OCI-LY7 (cell line): ENCODE results near the gene APIP.

Experiments
- EZH2phosphoT487 ChIP-seq: fragments of 200-600 bp; sonication (generic); IDR thresholded peaks from 2 replicates; pipeline ENCODE4 v1.6.1; 2018; ENCODE audit warnings: low read depth, borderline replicate concordance, mild to moderate bottlenecking, mixed run types, antibody characterized with exemption, low read length, moderate library complexity, mixed read lengths
- TF ChIP-seq, protein P1 (sequence below): fragments of 200-600 bp; sonication (generic); conservative IDR thresholded peaks from 2 replicates; pipeline ENCODE4 v1.5.1; 2014; ENCODE audit warnings: mild to moderate bottlenecking, antibody characterized with exemption, low read length, moderate library complexity, mixed read lengths

DNA sequence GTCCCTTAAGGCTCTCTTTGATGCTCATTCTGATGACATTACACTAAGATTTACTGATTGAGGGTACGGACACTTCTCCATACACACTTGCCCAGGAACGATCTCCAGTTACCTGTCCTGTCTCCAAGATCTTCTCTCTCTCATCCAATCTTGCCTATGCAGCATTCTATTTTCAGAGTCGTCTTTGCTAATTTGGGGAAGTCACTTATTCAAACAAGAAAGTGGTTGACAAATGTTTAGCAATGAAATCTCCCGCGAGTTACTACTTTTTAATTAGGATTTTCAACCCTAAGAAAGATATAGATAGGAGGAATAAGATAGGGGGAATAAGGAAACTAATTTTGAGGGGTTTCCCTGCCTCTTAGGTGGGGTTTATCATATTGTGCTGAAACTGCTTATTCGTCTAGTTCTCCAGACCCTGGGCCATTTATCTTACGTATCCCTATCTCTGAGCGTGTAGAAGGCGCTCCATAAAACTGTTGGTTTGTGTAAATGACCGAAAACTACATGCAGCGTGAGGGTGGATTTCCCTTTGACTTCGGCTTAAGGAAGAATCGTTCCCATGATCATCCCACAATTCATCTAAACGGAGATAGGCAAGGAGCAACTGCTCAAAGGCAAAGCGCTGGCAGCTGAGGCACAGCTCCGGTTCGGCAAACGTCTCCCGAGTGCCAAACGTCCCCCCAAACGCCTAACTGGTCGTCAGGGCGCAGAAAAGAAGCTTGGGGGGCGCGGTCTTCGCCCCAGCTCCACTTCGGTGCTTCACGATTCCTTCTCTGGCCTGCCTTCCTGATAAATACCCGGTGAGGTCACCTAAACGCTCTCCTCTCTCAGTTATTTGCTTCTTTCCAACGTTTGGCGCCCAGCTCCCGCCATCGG is 804 bp downstream of the APIP start:
- TF ChIP-seq, protein P1, sequence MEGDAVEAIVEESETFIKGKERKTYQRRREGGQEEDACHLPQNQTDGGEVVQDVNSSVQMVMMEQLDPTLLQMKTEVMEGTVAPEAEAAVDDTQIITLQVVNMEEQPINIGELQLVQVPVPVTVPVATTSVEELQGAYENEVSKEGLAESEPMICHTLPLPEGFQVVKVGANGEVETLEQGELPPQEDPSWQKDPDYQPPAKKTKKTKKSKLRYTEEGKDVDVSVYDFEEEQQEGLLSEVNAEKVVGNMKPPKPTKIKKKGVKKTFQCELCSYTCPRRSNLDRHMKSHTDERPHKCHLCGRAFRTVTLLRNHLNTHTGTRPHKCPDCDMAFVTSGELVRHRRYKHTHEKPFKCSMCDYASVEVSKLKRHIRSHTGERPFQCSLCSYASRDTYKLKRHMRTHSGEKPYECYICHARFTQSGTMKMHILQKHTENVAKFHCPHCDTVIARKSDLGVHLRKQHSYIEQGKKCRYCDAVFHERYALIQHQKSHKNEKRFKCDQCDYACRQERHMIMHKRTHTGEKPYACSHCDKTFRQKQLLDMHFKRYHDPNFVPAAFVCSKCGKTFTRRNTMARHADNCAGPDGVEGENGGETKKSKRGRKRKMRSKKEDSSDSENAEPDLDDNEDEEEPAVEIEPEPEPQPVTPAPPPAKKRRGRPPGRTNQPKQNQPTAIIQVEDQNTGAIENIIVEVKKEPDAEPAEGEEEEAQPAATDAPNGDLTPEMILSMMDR, result no peak
- TF ChIP-seq EZH2phosphoT487, result no peak
